NCI-H2227 treated with DMSO at 0.1 percent for 48 hours (cell line): Measurements from ENCODE around the gene FOXD4L1.
"Not testable (repeated sequence)": the region's sequence is repeated elsewhere in the genome, so short reads cannot be mapped to it uniquely, and the experiment has no call there.

ENCODE experiments used
- DNase-seq: peaks from one replicate; lab custom pipeline; 2025; lab: John Stamatoyannopoulos, UW

The FOXD4L1 gene

DNA sequence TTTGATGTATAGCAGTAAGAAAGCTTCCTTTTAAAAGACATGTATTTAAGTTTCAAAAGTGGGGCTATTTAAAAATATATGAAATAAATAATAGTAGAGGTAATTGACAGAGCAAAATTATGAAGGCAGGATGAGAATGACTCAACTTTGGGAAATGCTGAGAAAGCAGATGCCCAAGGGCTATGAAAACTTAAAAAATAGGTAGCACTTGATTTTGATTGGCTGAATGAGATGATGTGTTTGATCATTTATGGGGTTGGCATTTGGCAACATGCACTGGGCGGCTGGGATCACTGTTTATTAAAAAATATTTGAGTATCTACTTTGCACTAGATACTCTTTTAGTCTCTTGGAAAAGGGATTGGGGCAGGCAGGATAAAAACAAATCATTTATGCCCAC lies 26.5 kb downstream of the FOXD4L1 start:
- not testable (repeated sequence) for DNase-seq

DNA sequence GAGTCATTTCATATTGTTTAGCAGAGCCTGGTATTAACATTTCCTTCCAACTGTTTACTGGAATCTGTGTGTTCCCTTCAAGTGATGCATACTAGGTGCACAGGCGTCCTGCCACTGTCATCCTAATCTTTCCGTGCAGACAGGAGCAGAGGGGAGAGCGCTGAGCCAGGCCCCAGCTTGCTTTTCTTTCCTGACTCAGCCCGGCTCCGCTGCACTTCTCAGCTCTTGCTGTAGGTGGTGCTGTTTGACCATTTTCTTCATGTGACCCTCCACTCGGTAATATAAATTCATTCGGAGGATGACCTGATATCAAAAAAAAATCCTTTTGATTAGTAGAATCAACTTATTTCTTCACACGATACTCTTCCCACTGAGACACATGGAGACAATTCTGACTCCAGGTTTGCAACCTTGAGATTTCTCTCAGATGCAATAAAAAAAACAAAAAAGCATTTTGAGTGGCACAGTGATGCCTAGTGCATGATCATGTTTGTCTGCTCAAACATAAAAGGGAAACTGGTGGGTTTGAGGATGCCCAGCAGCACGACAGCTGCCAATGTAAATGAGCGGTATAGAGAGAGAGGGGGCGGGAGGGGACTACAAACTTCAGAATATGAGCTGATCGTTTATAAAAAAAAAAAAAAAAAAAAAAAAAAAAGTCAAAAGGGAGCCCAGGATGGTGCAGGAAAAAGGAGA lies 29.0 kb downstream of the FOXD4L1 start:
- not testable (repeated sequence) for DNase-seq

DNA sequence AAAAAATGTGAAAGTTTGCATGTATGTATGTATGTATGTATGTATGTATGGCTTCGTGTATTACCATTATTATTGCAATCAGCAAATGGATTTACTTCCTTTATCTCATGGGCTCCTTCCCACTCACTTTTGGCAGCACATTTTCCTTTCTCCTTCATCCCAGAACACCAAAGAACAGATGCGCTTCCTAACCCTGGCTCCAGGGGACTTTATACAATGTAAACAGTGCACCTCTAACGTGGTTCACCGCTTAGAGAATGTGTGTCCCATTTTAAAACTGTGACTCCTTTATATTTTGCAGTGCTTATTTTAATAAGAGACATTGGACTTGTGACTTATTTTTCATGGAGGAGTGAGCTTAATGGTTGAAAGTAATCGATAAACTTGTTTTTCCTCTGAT lies 29.7 kb downstream of the FOXD4L1 start:
- not testable (repeated sequence) for DNase-seq

DNA sequence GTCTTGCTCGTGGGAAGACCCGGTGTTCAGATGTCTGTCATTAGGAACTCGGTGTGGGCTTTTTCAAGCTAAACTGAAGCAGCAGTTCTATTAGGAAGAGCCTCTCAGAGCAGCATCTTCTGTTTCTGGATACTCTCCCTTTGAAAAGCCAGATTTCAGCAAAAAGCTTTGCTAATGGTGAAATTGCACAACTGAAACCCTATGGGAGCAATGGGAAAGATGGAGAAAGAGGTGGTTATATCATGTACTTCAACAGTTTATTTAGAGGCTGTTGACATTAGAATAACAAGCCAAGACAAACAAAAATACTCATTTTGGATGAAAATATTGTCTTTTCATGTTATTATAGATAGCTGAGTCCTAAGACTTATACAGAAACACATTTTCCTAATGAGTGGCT lies 30.4 kb downstream of the FOXD4L1 start:
- not testable (repeated sequence) for DNase-seq

DNA sequence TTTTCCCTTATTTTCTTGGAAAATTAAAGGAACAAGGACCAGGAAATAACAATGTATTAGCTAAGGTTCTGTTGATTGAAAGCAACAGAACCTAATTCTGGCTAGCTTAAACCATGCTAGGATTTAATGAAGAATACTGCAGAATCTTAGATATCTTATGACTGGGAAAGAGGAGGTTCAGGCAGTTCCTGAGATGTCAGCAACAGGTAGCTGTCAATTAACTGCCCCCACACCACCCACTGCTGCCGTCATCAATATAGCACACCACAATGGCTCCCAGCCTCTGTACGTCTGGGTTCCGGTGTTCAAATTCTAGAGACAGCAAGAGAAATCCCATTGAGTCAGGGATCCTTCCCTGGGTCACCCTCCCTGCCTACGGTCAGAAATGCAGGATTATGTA lies 34.5 kb downstream of the FOXD4L1 start:
- not testable (repeated sequence) for DNase-seq

DNA sequence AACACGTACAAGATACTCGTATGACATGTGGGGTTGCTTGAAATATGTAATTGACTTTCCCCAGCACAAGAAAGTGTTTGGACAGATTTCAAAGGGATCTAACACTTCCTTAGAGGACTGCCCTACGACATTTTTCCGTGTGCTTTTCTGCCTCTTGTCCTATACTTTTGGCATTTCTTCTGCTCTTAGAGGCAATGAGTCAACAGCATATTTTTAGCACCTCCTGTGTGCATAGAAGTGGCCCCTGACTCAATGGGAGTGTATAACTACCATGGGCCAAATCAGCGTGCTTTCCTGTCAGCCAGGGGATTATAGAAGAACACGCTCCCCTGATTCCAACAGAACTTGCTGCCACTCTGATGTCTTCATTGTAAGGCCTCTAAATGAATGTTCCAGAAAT lies 38.1 kb downstream of the FOXD4L1 start:
- DNase-seq = not testable (repeated sequence)

DNA sequence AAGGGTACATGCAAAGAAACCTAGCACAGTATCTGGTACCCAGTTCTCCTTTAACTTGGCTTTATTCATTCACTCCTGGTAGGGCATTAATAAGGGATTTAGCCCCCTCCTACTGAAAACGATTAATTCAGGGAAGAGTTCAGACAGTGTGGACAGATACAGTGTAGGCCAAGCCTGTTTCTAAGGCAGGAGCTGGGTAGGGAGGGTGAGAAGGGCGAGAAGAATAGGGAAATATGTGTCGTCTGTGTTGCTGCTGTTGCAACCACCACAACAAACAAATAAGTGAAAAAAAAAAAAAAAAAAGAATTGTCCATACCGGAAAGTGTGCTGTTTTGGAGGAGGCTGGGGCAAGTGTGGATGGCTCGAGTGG lies 42.4 kb downstream of the FOXD4L1 start:
- not testable (repeated sequence) for DNase-seq

DNA sequence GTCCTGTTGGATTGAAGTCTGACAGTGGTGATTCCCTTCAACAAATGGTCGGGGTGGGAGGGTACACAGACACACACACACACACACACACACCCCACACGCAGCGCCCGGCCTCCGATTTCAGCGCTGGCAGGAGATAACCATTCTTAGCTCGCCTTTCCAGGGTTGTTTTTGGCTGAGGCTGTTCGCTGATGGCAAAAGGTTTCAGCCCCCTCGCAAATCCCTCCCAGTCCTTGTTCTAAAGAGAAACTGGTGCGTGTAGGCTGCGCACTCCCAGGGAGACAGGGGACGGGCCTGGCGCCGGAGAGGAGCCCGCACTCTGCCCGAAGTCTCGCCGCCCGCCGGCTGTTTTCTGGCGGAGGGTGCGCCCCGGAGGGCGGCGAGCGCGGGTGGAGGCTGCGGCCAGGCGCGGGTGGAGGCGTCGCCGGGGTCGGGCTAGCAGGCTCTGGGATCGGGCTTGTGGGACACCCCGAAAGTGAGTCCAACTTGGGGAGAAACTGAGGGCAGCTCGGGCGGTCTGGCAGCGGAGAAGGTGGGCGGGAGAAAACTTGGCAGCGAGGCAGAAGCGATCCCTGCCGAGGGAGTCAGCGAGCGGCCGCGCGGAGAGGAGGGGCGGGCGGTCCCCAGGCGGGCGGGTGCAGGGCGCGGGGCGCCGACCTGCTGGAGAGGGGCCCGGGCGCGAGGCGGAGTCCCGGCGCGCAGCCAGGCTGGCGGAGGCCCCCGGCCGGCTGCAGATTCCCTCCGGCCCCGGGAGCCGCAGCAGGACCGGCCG lies 42.9 kb downstream of the FOXD4L1 start:
- not testable (repeated sequence) for DNase-seq

DNA sequence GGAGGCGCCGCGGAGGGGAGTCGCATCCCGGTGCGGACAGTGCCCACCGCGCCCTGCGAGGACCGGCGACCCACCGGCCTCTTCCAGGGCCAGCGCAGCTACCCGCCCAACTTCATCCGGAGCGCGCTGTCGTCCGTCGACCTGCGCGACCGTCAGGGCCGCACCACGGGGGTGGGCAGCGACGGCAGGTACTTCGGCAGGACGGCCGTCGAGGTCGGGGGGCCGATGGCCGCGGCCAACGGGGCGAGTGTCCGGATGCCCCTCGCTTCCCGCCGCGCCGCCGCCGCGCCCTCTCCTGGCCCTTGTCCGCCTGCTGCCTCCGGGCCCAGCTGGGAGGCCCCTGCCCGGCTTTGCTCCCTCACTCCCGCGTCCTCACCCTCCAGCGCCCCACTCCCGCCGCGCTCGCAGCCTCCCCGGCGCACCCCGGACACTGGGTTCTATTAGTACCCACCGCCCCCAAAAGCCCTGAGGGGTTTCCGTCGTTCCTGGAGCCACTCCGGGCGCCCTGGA lies 43.6 kb downstream of the FOXD4L1 start:
- not testable (repeated sequence) for DNase-seq

DNA sequence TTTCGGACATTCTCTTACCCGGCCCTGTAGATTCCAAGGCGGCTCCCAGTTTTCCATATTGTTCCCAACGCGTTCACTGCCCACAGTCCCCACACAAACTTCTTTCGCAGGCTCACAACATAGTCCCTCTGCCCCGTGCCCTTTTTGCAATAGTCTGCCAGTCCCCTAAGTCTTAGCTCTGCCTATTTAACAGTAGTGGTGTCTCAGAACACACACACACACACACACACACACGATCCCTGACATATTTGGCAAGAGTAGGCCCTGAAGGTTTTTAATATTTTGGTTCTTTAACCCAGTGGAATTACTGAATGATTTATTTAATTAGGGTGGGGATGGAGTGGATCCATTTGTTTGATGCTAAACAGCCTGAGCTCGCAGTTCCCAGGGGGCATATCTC lies 44.1 kb downstream of the FOXD4L1 start:
- DNase-seq = not testable (repeated sequence)
